ENCODE results near the gene SMR3A.

The SMR3A gene

GRCh38 chr4:70392057-70392776 is 31.7 kb downstream of the SMR3A start:
- no peaks in the 10 kb centered on the region for H3K4me1 Mint-ChIP-seq (ENCODE audit: low read depth)

GRCh38 chr4:70397580-70397979 is 37.0 kb downstream of the SMR3A start, which contains the start of gene OPRPN:
Gene OPRPN, plus strand, starts transcription at chr4:70397940. Its CDS starts 1,346 bp downstream, at chr4:70399286.
- Mint-ChIP-seq H3K9me3 (no peaks in the 10 kb centered on the region), H3K4me1 (ENCODE audit: low read depth) (no peaks in the 10 kb centered on the region), H3K27ac (no peak within 1 kb of the TSS)

More at GRCh38 chr4:70392057-70392776, 31.7 kb downstream of the SMR3A start:
- no peak overlapping the region for H3K4me3 Mint-ChIP-seq
- no peak overlapping the region for H3K27ac Mint-ChIP-seq
- H3K36me3 Mint-ChIP-seq (ENCODE audit: low read depth), result no peaks in the 10 kb centered on the region
- H3K9me3 Mint-ChIP-seq, result no peaks in the 10 kb centered on the region
- H3K27me3 Mint-ChIP-seq, result peaks cover 3% of the 10 kb centered on the region
- DNase-seq, result no peak

GRCh38 chr4:70399319-70399718 is 38.8 kb downstream of the SMR3A start:
- H3K4me3 Mint-ChIP-seq, result no peak overlapping the region
- no peaks in the 10 kb centered on the region for H3K4me1 Mint-ChIP-seq (ENCODE audit: low read depth)
- no peaks in the 10 kb centered on the region for H3K36me3 Mint-ChIP-seq (ENCODE audit: low read depth)
- DNase-seq, result no peak
- no peak overlapping the region for H3K27ac Mint-ChIP-seq
- no peaks in the 10 kb centered on the region for H3K27me3 Mint-ChIP-seq
- H3K9me3 Mint-ChIP-seq, result no peaks in the 10 kb centered on the region

More at GRCh38 chr4:70397580-70397979, 37.0 kb downstream of the SMR3A start, which contains the start of gene OPRPN:
- Mint-ChIP-seq H3K36me3 (ENCODE audit: low read depth) (no peaks in the 10 kb centered on the region), H3K27me3 (no peaks in the 10 kb centered on the region), H3K4me3 (no peak within 1 kb of the TSS)
- no peak for DNase-seq

- Mint-ChIP-seq H3K27ac (no peak overlapping the region), H3K4me3 (no peak overlapping the region), H3K36me3 (ENCODE audit: low read depth) (no peaks in the 10 kb centered on the region), H3K27me3 (no peaks in the 10 kb centered on the region), H3K9me3 (no peaks in the 10 kb centered on the region), H3K4me1 (ENCODE audit: low read depth) (no peaks in the 10 kb centered on the region)
- no peak for DNase-seq
Measured at GRCh38 chr4:70402762-70403161, 42.2 kb downstream of the SMR3A start.

- H3K4me1 Mint-ChIP-seq (ENCODE audit: low read depth), result no peaks in the 10 kb centered on the region
- no peaks in the 10 kb centered on the region for H3K27me3 Mint-ChIP-seq
- H3K36me3 Mint-ChIP-seq (ENCODE audit: low read depth), result no peaks in the 10 kb centered on the region
- no peak for DNase-seq
- H3K9me3 Mint-ChIP-seq, result no peaks in the 10 kb centered on the region
- no peak overlapping the region for H3K27ac Mint-ChIP-seq
- H3K4me3 Mint-ChIP-seq, result no peak overlapping the region
Measured at GRCh38 chr4:70405765-70406164, 45.2 kb downstream of the SMR3A start.

All from activated T-cell treated with anti-CD3 and anti-CD28 coated beads, Interleukin-2, amount 50 U/mL, for 24 hours (primary cell).